HepG2 (cell line): ENCODE measurements around the gene MEIS1. TPM values are rescaled to one million over a fixed set of nuclear protein-coding genes. Genes with fewer than 3 reads are reported as not detected.

Experiments used
- ATAC-seq: fragments of 200-7000 bp; cut with Tn5 transposase; 3 replicates; pipeline ENCODE4 v1.9.1; 2020; ENCODE audit warnings: mild to moderate bottlenecking, moderate library complexity
- BruUV-seq: library from RNA; stranded (reverse); fragments of 400-500 nt; replicated peaks from 2 replicates; lab custom pipeline; 2021; lab: Mats Ljungman, UMichigan
- CTCF ChIA-PET: fragments of 300-600 bp; formaldehyde crosslinking; extraction: SDS; loops from one replicate; lab custom pipeline; 2021; ENCODE audit warnings: low total read pairs, inconsistent platforms, low intra/inter-chr PET ratio; lab: Yijun Ruan, JAX
- POLR2A ChIA-PET: fragments of 350-600 bp; sonication (Branson Sonifier 250); formaldehyde crosslinking; loops from one replicate; lab custom pipeline; 2020; ENCODE audit warnings: antibody characterized with exemption, inconsistent platforms; lab: Yijun Ruan, JAX
- DNase-seq: peaks from one replicate; pipeline ENCODE4 v3.0.0-alpha.2; 2015; ENCODE audit warnings: low spot score
- FAIRE-seq: peaks from 3 replicates; lab custom pipeline; 2011; peaks lifted over from hg19 to GRCh38; lab: Jason Lieb, UNC
- H2AFZ ChIP-seq: one replicate; pipeline ENCODE4 v1.6.1; 2011; ENCODE audit warnings: low read length, inconsistent platforms
- H3K27ac ChIP-seq: fragments of 300-600 bp; 3 replicates; pipeline ENCODE4 v1.8.0; 2011; ENCODE audit warnings: mixed run types, mild to moderate bottlenecking, mixed read lengths, low read length, inconsistent platforms; ENCODE audit not compliant: insufficient read depth; ENCODE audit errors: extremely low read length
- H3K27me3 ChIP-seq, 2 experiments: fragments of 200-600 bp in 1 of 2; 2 replicates in 1 of 2; 3 replicates in 1 of 2; pipeline versions ENCODE4 v1.6.0 to v1.8.0; 2011; ENCODE audit warnings: low read length in 2 of 2, mild to moderate bottlenecking in 2 of 2, moderate library complexity in 2 of 2, inconsistent platforms in 1 of 2; ENCODE audit not compliant: insufficient read depth in 2 of 2, control insufficient read depth in 1 of 2
- H3K36me3 ChIP-seq, 2 experiments: fragments of 200-600 bp in 1 of 2; replicated peaks in 1 of 2; 2 replicates in 1 of 2; 3 replicates in 1 of 2; pipeline versions ENCODE4 v1.5.1 to v1.8.0; 2011; ENCODE audit warnings: low read length in 2 of 2, inconsistent platforms in 1 of 2; ENCODE audit not compliant: insufficient read depth in 2 of 2, control insufficient read depth in 1 of 2
- H3K4me1 ChIP-seq: 2 replicates; pipeline ENCODE4 v1.5.1; 2012; ENCODE audit warnings: low read length, inconsistent platforms; ENCODE audit not compliant: insufficient read depth
- H3K4me2 ChIP-seq: 2 replicates; pipeline ENCODE4 v1.6.0; 2011; ENCODE audit warnings: low read depth, low read length, inconsistent platforms
- H3K4me3 ChIP-seq, 3 experiments: fragments of 200-600 bp in 1 of 3; sonication (generic), shearing (Covaris generic) in 1 of 3; replicated peaks in 1 of 3; 2 replicates each; pipeline ENCODE4 v1.5.1; 2011 to 2016; ENCODE audit warnings: low read length in 3 of 3, inconsistent platforms in 2 of 3, low read depth in 2 of 3, mild to moderate bottlenecking in 2 of 3, control low read depth in 1 of 3, mixed read lengths in 1 of 3; ENCODE audit not compliant: insufficient read depth in 1 of 3
- H3K79me2 ChIP-seq: one replicate; pipeline ENCODE4 v1.6.1; 2011; ENCODE audit warnings: low read length, inconsistent platforms; ENCODE audit not compliant: insufficient read depth
- H3K9ac ChIP-seq: 2 replicates; pipeline ENCODE4 v1.6.0; 2011; ENCODE audit warnings: mild to moderate bottlenecking, low read depth, low read length, inconsistent platforms; ENCODE audit not compliant: insufficient read depth
- H3K9me3 ChIP-seq: 2 replicates; pipeline ENCODE4 v1.5.1; 2012; ENCODE audit warnings: mild to moderate bottlenecking, low read length
- H4K20me1 ChIP-seq: 2 replicates; pipeline ENCODE4 v1.6.0; 2011; ENCODE audit warnings: inconsistent platforms, mild to moderate bottlenecking, low read length, moderate library complexity; ENCODE audit not compliant: insufficient read depth
- HDAC2 ChIP-seq: sonication (generic); formaldehyde crosslinking; IDR thresholded peaks from 2 replicates; pipeline ENCODE4 v1.4.0; 2020; ENCODE audit warnings: missing genetic modification reagents
- HNF4A ChIP-seq: sonication (generic); formaldehyde crosslinking; IDR thresholded peaks from 2 replicates; pipeline ENCODE4 v1.4.0; 2020; ENCODE audit warnings: missing genetic modification reagents
- MEIS2 ChIP-seq: sonication (generic); formaldehyde crosslinking; IDR thresholded peaks from 2 replicates; pipeline ENCODE4 v1.9.0; 2021; ENCODE audit warnings: mild to moderate bottlenecking, missing genetic modification reagents
- PAF1 ChIP-seq: IDR thresholded peaks from 2 replicates; pipeline ENCODE4 v1.6.1; 2016; ENCODE audit warnings: missing genetic modification reagents, missing compliant biosample characterization
- RAD51 ChIP-seq: fragments of 450-650 bp; IDR thresholded peaks from 2 replicates; pipeline ENCODE4 v1.6.1; 2016; ENCODE audit warnings: borderline replicate concordance
- ZNF207 ChIP-seq: fragments of 450-650 bp; IDR thresholded peaks from 2 replicates; pipeline ENCODE4 v1.6.1; 2016; ENCODE audit warnings: antibody characterized with exemption, borderline replicate concordance
- ZNF234 ChIP-seq: sonication (generic); formaldehyde crosslinking; conservative IDR thresholded peaks from 2 replicates; pipeline ENCODE4 v1.5.1; 2020; ENCODE audit warnings: mild to moderate bottlenecking, missing genetic modification reagents
- ZNF335 ChIP-seq: sonication (generic); formaldehyde crosslinking; IDR thresholded peaks from 2 replicates; pipeline ENCODE4 v1.4.0; 2020; ENCODE audit warnings: missing genetic modification reagents
- ZNF776 ChIP-seq: sonication (generic); formaldehyde crosslinking; IDR thresholded peaks from 2 replicates; pipeline ENCODE4 v1.4.0; 2020; ENCODE audit warnings: mild to moderate bottlenecking, missing genetic modification reagents
- WGBS: methylation state at CpG from one replicate; pipeline ENCODE4 v1.1.6; 2017; ENCODE audit warnings: low lambda C conversion rate; 5-methylcytosine and 5-hydroxymethylcytosine counted together
- in situ Hi-C: cut with HindIII; loops from 2 replicates; pipeline ENCODE4 v1.10.0; 2017; ENCODE audit warnings: low pct_unique_long_range_greater_than_20kb; ENCODE audit not compliant: extremely low pct_ligation_motif_present
- intact Hi-C: fragments of 100-400 bp; cut with micrococcal nuclease; formaldehyde crosslinking; loops from one replicate; pipeline ENCODE4 v1.10.0; 2022; ENCODE audit not compliant: unreplicated experiment
- polyA plus RNA-seq, 8 experiments: library from polyadenylated mRNA; depleted of rRNA in 3 of 8; stranded (reverse) in 7 of 8; unstranded in 1 of 8; fragments of >200 nt; fragmentation: Illumina TruSeq in 4 of 8; extraction: Trizol in 4 of 8; gene quantifications; 2 replicates each; pipeline versions ENCODE4 v1.2.1 to v1.2.3, GENCODE V29; 2011 to 2016; ENCODE audit warnings: low read depth in 4 of 8, missing spikeins in 1 of 8, mixed read lengths in 1 of 8; ENCODE audit not compliant: insufficient read depth in 1 of 8
- total RNA-seq, 5 experiments: library from RNA; depleted of rRNA; stranded (reverse); fragments of >200 nt; fragmentation: Illumina TruSeq; extraction: Trizol; gene quantifications; 2 replicates each; pipeline ENCODE4 v1.2.3, GENCODE V29; 2016; ENCODE audit warnings: low read depth in 1 of 5
- TF ChIP-seq, protein P1 (sequence below), 2 experiments: sonication (generic) in 1 of 2; formaldehyde crosslinking in 1 of 2; IDR thresholded peaks; 2 replicates each; pipeline versions ENCODE4 v1.5.1 to v1.6.1; 2011 to 2020; ENCODE audit warnings: borderline replicate concordance in 1 of 2, low read depth in 1 of 2, low read length in 1 of 2, mild to moderate bottlenecking in 1 of 2, missing genetic modification reagents in 1 of 2, moderate library complexity in 1 of 2

The MEIS1 gene
- total and polyA plus RNA-seq, 2 of the 13 experiments (the other 11 are each of a cell fraction or from before 2014, with no cell fraction given), result 3.8 to 6.0 TPM

DNA sequence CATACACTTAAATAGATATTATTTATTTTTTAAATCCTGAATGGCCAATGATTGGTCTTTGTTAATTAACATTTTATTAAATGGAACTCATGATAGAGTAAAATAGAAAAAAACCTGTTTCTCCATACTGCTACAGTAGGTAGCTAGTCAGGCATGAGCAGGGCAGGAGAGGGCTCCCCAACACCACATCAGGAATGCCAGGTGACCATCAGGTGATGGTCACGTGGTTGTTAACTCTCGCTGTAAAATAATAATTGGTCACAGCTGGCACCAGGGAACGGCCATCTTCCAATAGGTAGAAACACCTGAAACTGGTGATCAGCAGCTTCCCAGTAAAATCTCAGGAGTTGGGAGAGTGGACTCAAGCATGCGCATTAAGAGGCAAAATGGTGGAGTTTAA is 172.2 kb downstream of the MEIS1 start:
- POLR2A ChIA-PET, result no interaction called here
- Histone ChIP-seq H3K27me3 (no peaks in the 10 kb centered on the region), H3K4me3 (no peak overlapping the region), H3K9me3 (no peaks in the 10 kb centered on the region), H3K9ac (no peak overlapping the region), H4K20me1 (no peaks in the 10 kb centered on the region), H3K27ac (no peak overlapping the region), H3K79me2 (no peaks in the 10 kb centered on the region), H3K4me1 (no peaks in the 10 kb centered on the region), H3K36me3 (no peaks in the 10 kb centered on the region), H2AFZ (no peak overlapping the region), H3K4me2 (no peak overlapping the region)
- FAIRE-seq (no peak), ATAC-seq (no peak), DNase-seq (no peak)
- WGBS, result 18% methylated on average over 4 of the region's 4 CpGs
- in situ Hi-C loops (no loop called here), intact Hi-C loops (no loop called here)
- CTCF ChIA-PET, result no interaction called here
- TF ChIP-seq HNF4A (no peak), RAD51 (peak; percentile 44; the same call in 1 of the 2 replicates), ZNF207 (no peak), MEIS2 (CRISPR knock-in tag) (no peak), PAF1 (CRISPR knock-in tag) (no peak), ZNF776 (no peak), ZNF234 (CRISPR knock-in tag) (no peak), HDAC2 (CRISPR knock-in tag) (no peak), ZNF335 (CRISPR knock-in tag) (no peak)
- TF ChIP-seq, protein P1, sequence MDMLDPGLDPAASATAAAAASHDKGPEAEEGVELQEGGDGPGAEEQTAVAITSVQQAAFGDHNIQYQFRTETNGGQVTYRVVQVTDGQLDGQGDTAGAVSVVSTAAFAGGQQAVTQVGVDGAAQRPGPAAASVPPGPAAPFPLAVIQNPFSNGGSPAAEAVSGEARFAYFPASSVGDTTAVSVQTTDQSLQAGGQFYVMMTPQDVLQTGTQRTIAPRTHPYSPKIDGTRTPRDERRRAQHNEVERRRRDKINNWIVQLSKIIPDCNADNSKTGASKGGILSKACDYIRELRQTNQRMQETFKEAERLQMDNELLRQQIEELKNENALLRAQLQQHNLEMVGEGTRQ (IDR thresholded peaks at IDR 0.05; ENCODE audit: low read depth, low read length), result peak; percentile 67; the same call in 1 of the 2 replicates
- TF ChIP-seq, protein P1 (CRISPR knock-in tag; IDR thresholded peaks at IDR 0.05; ENCODE audit: borderline replicate concordance), result no peak
- BruUV-seq, result no TSS peak
